ENCODE data around the gene LGALS16. TPM values are rescaled to one million over a fixed set of nuclear protein-coding genes. Genes with fewer than 3 reads are reported as not detected.

LGALS16 gene
- total RNA-seq, 1 donor from 2014 or later = not detected

GRCh38 chr19:39643591-39643990 is 12.1 kb upstream of the LGALS16 start:
- Mint-ChIP-seq H3K9me3 (ENCODE audit: low read depth) (no peaks in the 10 kb centered on the region), H3K4me1 (ENCODE audit: low read depth) (peaks cover 5% of the 10 kb centered on the region)

GRCh38 chr19:39645800-39646411 is 9.8 kb upstream of the LGALS16 start:
- H3K27me3 Mint-ChIP-seq = peaks cover 23% of the 10 kb centered on the region
- no peak for TF ChIP-seq CTCF (IDR thresholded peaks at IDR 0.05; ENCODE audit: unreplicated experiment)
- H3K36me3 Mint-ChIP-seq (ENCODE audit: insufficient read depth) = no peaks in the 10 kb centered on the region
- H3K9me3 Mint-ChIP-seq (ENCODE audit: low read depth) = no peaks in the 10 kb centered on the region
- H3K4me1 Mint-ChIP-seq (ENCODE audit: low read depth) = peaks cover 5% of the 10 kb centered on the region
- DNase-seq (ENCODE audit: low spot score, unreplicated experiment) = peak; percentile 35
- H3K4me3 Mint-ChIP-seq (ENCODE audit: low read depth) = no peak overlapping the region
- H3K27ac Mint-ChIP-seq = no peak overlapping the region

More at GRCh38 chr19:39643591-39643990, 12.1 kb upstream of the LGALS16 start:
- no peak overlapping the region for H3K4me3 Mint-ChIP-seq (ENCODE audit: low read depth)
- H3K27me3 Mint-ChIP-seq = peaks cover 25% of the 10 kb centered on the region
- no peak for TF ChIP-seq CTCF (IDR thresholded peaks at IDR 0.05; ENCODE audit: unreplicated experiment)
- no peak overlapping the region for H3K27ac Mint-ChIP-seq
- no peaks in the 10 kb centered on the region for H3K36me3 Mint-ChIP-seq (ENCODE audit: insufficient read depth)
- no peak for DNase-seq (ENCODE audit: low spot score, unreplicated experiment)

GRCh38 chr19:39647918-39648317 is 7.8 kb upstream of the LGALS16 start:
- H3K27me3 Mint-ChIP-seq = peaks cover 36% of the 10 kb centered on the region
- no peak overlapping the region for H3K27ac Mint-ChIP-seq
- no peak for DNase-seq (ENCODE audit: low spot score, unreplicated experiment)
- H3K9me3 Mint-ChIP-seq (ENCODE audit: low read depth) = no peaks in the 10 kb centered on the region
- no peaks in the 10 kb centered on the region for H3K36me3 Mint-ChIP-seq (ENCODE audit: insufficient read depth)
- H3K4me3 Mint-ChIP-seq (ENCODE audit: low read depth) = no peak overlapping the region
- no peaks in the 10 kb centered on the region for H3K4me1 Mint-ChIP-seq (ENCODE audit: low read depth)
- no peak for TF ChIP-seq CTCF (IDR thresholded peaks at IDR 0.05; ENCODE audit: unreplicated experiment)

GRCh38 chr19:39659791-39660190 is 4.1 kb downstream of the LGALS16 start:
- H3K9me3 Mint-ChIP-seq (ENCODE audit: low read depth) = no peaks in the 10 kb centered on the region
- H3K27me3 Mint-ChIP-seq = peaks cover 50% of the 10 kb centered on the region
- H3K27ac Mint-ChIP-seq = no peak overlapping the region
- H3K4me1 Mint-ChIP-seq (ENCODE audit: low read depth) = no peaks in the 10 kb centered on the region
- H3K4me3 Mint-ChIP-seq (ENCODE audit: low read depth) = no peak overlapping the region
- no peak for DNase-seq (ENCODE audit: low spot score, unreplicated experiment)
- no peaks in the 10 kb centered on the region for H3K36me3 Mint-ChIP-seq (ENCODE audit: insufficient read depth)
- no peak for TF ChIP-seq CTCF (IDR thresholded peaks at IDR 0.05; ENCODE audit: unreplicated experiment)

GRCh38 chr19:39660661-39661060 is 4.9 kb downstream of the LGALS16 start:
- DNase-seq (ENCODE audit: low spot score, unreplicated experiment) = no peak
- TF ChIP-seq CTCF (IDR thresholded peaks at IDR 0.05; ENCODE audit: unreplicated experiment) = no peak
- H3K4me1 Mint-ChIP-seq (ENCODE audit: low read depth) = no peaks in the 10 kb centered on the region
- no peaks in the 10 kb centered on the region for H3K9me3 Mint-ChIP-seq (ENCODE audit: low read depth)
- no peaks in the 10 kb centered on the region for H3K36me3 Mint-ChIP-seq (ENCODE audit: insufficient read depth)
- no peak overlapping the region for H3K4me3 Mint-ChIP-seq (ENCODE audit: low read depth)
- H3K27ac Mint-ChIP-seq = no peak overlapping the region
- H3K27me3 Mint-ChIP-seq = peaks cover 44% of the 10 kb centered on the region

Data from progenitor cell of endocrine pancreas (in vitro differentiated cells).